Adrenal gland (tissue), 12 donors: Measurements from ENCODE around the gene POC5. TPM values are rescaled to one million over a fixed set of nuclear protein-coding genes. Genes with fewer than 3 reads are reported as not detected.
A peak's percentile ranks its signal among the peaks of the same experiment; 100 is the strongest.
"Not testable (repeated sequence)": the region's sequence is repeated elsewhere in the genome, so short reads cannot be mapped to it uniquely, and the experiment has no call there.

ENCODE experiments used
- DNase-seq, 7 donors: peaks; one replicate each; pipeline ENCODE4 v3.0.0-alpha.2; 2019 to 2020
- H3K27ac ChIP-seq, 5 donors: fragments of 200-600 bp; sonication (generic) in 4 of 5; 1 replicate in 3 of 5; 2 replicates in 2 of 5; pipeline versions ENCODE4 v1.5.1 to v1.8.0; 2016 to 2020; ENCODE audit warnings: mild to moderate bottlenecking in 1 of 5
- H3K27me3 ChIP-seq: fragments of 200-600 bp; 2 replicates; pipeline ENCODE4 v1.8.0; 2021
- H3K36me3 ChIP-seq, 2 donors: fragments of 200-600 bp; replicated peaks in 1 of 2; 1 replicate in 1 of 2; 2 replicates in 1 of 2; pipeline versions ENCODE4 v1.5.1 to v1.8.0; 2018 to 2022
- H3K4me1 ChIP-seq, 2 donors: fragments of 200-600 bp; replicated peaks in 1 of 2; 1 replicate in 1 of 2; 2 replicates in 1 of 2; pipeline versions ENCODE4 v1.5.1 to v1.8.0; 2018 to 2021
- H3K4me3 ChIP-seq, 4 donors: fragments of 200-600 bp; sonication (generic) in 3 of 4; one replicate each; pipeline ENCODE4 v1.5.1; 2016 to 2018
- H3K9me3 ChIP-seq, 3 donors: fragments of 200-600 bp; sonication (generic) in 1 of 3; replicated peaks in 1 of 3; 1 replicate in 2 of 3; 2 replicates in 1 of 3; pipeline versions ENCODE4 v1.5.1 to v1.8.0; 2016 to 2021
- CTCF ChIP-seq, 6 experiments: fragments of 450-650 bp in 4 of 6; fragments of 200-600 bp in 2 of 6; sonication (generic) in 1 of 6; IDR thresholded peaks; 1 replicate in 5 of 6; 2 replicates in 1 of 6; pipeline versions ENCODE4 v1.5.1 to v1.8.0; 2016 to 2021; ENCODE audit warnings: antibody characterized with exemption in 6 of 6, mild to moderate bottlenecking in 2 of 6, moderate library complexity in 1 of 6
- POLR2A ChIP-seq, 2 donors: fragments of 450-650 bp; IDR thresholded peaks; one replicate each; pipeline ENCODE4 v1.6.1; 2017; ENCODE audit warnings: antibody characterized with exemption in 2 of 2, mild to moderate bottlenecking in 2 of 2, moderate library complexity in 1 of 2
- WGBS, 4 donors: extraction: QIAGEN DNeasy Blood & Tissue Kit in 2 of 4; methylation state at CpG; one replicate each; pipeline versions ENCODE4 v1.1.5 to v1.1.7; 2013 to 2017; 5-methylcytosine and 5-hydroxymethylcytosine counted together
- intact Hi-C, 2 donors: fragments of 100-400 bp; cut with DNase I; formaldehyde crosslinking; loops; one replicate each; pipeline versions ENCODE4 v1.14.1 to v1.15.0; 2022 to 2023
- polyA plus RNA-seq, 3 donors: library from polyadenylated mRNA; stranded (reverse); fragments of 200-250 nt in 2 of 3; fragments of 350-450 nt in 1 of 3; fragmentation: Illumina TruSeq in 1 of 3; extraction: RNeasy Lipid Tissue Mini Kit (QIAGEN cat#74804) in 1 of 3; gene quantifications; one replicate each; pipeline ENCODE4 v1.2.3, GENCODE V29; 2013 to 2014
- total RNA-seq, 9 donors: library from RNA; depleted of rRNA in 4 of 9; stranded (reverse); fragments of >200 nt in 4 of 9; fragments of 120-200 nt in 1 of 9; fragmentation: NEBNext Ultra II Directional in 1 of 9; extraction: Animal tissue kit (Norgen Biotek cat#: 25700) in 1 of 9; gene quantifications; one replicate each; pipeline versions ENCODE4 v1.1.0 to v1.2.4, GENCODE V29; 2013 to 2023
- donor health status: healthy with polysubstance abuse.
- donor health status: Bipolar disorder and iron deficiency.
- donor health status: DM: yes; HTN: yes; CAD: no.
- donor health status: DM: no; HTN: no; CAD: no.
- donor health status: DM: no; HTN: no; CAD: no.
- donor health status: DM: yes; HTN: yes; CAD: no.

The POC5 gene
- total and polyA plus RNA-seq, 12 donors, result 6.5 to 22.3 (median 13.6) TPM

DNA sequence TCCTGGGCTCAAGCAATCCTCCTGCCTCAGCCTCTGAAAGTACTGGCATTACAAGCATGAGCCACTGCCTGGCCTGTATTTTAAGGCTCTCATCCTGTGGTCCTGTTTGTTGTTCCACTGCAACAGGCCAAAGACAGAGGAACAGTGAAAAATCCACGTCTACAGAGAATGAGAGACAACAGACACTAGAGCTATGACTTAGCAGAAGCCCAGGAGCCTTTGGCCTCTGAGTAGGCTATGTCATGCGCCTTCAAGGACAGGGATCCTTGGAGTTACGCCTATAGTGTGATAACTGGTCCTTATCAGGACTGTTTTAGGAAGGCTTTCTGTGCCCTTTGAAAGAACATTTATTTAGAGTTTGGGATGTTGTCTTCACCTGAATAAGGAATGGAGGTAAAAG lies 10.5 kb downstream of the POC5 start:
- no peak overlapping the region for H3K4me3 ChIP-seq
- DNase-seq, result peak in 1 of 7 donors; percentile 21
- whole genome bisulfite sequencing, 4 donors, result 44 to 79% (median 53%) methylated on average over 3 of the region's 3 CpGs
- H3K36me3 ChIP-seq, result peaks cover 0 to 20% of the 10 kb centered on the region in 2 donors
- no peak overlapping the region for H3K27ac ChIP-seq
- intact Hi-C loops, result no loop called here
- H3K27me3 ChIP-seq, result no peaks in the 10 kb centered on the region
- H3K9me3 ChIP-seq, result no peaks in the 10 kb centered on the region
- no peak for TF ChIP-seq POLR2A (IDR thresholded peaks at IDR 0.05)
- no peak for TF ChIP-seq CTCF (IDR thresholded peaks at IDR 0.05)
- no peaks in the 10 kb centered on the region for H3K4me1 ChIP-seq

- H3K36me3 ChIP-seq, result peaks cover 0 to 23% of the 10 kb centered on the region in 2 donors
- no peak for DNase-seq
- no peaks in the 10 kb centered on the region for H3K4me1 ChIP-seq
- TF ChIP-seq POLR2A (IDR thresholded peaks at IDR 0.05), result no peak
- 92 to 95% (median 92%) methylated on average over 1 of the region's 1 CpG for WGBS, 4 donors
- no peak overlapping the region for H3K27ac ChIP-seq
- H3K9me3 ChIP-seq, result no peaks in the 10 kb centered on the region
- no peaks in the 10 kb centered on the region for H3K27me3 ChIP-seq
- intact Hi-C loops, result no loop called here
- H3K4me3 ChIP-seq, result no peak overlapping the region
These were observed 11.2 kb downstream of the POC5 start for GRCh38 chr5:75706016-75706415.

- WGBS, 4 donors, result 96 to 99% (median 98%) methylated on average over 4 of the region's 4 CpGs
- intact Hi-C loops, result no loop called here
- DNase-seq, result no peak
These were observed 15.4 kb downstream of the POC5 start for GRCh38 chr5:75701856-75702255.

GRCh38 chr5:75695472-75696351 lies 21.5 kb downstream of the POC5 start:
- H3K9me3 ChIP-seq, DNase-seq, H3K36me3 ChIP-seq, H3K4me3 ChIP-seq, H3K27me3 ChIP-seq, H3K27ac ChIP-seq, intact Hi-C loops, H3K4me1 ChIP-seq: not testable (repeated sequence)
- WGBS, 4 donors, result 94% methylated on average over 17 to 22 of the region's 22 CpGs

More at GRCh38 chr5:75701856-75702255, 15.4 kb downstream of the POC5 start:
- no peak overlapping the region for H3K4me3 ChIP-seq
- H3K9me3 ChIP-seq, result no peaks in the 10 kb centered on the region
- no peaks in the 10 kb centered on the region for H3K27me3 ChIP-seq
- peaks cover 0 to 23% of the 10 kb centered on the region in 2 donors for H3K36me3 ChIP-seq
- H3K4me1 ChIP-seq, result no peaks in the 10 kb centered on the region
- H3K27ac ChIP-seq, result no peak overlapping the region
- TF ChIP-seq POLR2A (IDR thresholded peaks at IDR 0.05), result no peak
- TF ChIP-seq CTCF (IDR thresholded peaks at IDR 0.05), result no peak

DNA sequence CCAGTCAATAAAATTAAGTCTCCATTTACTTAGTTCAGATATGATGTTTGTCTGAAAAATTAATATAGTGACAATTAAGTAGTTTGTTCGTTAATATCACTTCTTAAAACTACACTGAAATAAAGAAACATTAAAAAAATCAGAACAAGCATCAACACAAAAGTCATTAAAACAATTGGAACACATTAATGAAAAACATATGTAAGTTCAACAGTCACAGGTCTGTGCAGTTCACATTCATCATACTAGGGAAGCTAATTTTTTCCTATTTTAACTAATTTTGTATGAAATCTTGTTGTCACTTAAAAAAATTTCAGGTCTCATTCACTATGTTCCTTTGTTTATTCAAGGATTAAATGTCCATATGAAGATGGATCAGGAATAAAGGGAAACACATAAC lies 22.5 kb downstream of the POC5 start:
- H3K4me3 ChIP-seq, result no peak overlapping the region
- TF ChIP-seq CTCF (IDR thresholded peaks at IDR 0.05) (no peak), POLR2A (IDR thresholded peaks at IDR 0.05) (no peak)
- H3K27ac ChIP-seq, result no peak overlapping the region
- DNase-seq, result no peak
- H3K27me3 ChIP-seq, result no peaks in the 10 kb centered on the region
- intact Hi-C loops, result no loop called here
- H3K4me1 ChIP-seq, result no peaks in the 10 kb centered on the region
- peaks cover 0 to 5% (median 0%) of the 10 kb centered on the region in 3 donors for H3K9me3 ChIP-seq
- no peaks in the 10 kb centered on the region for H3K36me3 ChIP-seq
- 90 to 93% (median 92%) methylated on average over 1 of the region's 1 CpG for WGBS, 4 donors
